ENCODE data around the gene GPATCH2.

The GPATCH2 gene

GRCh38 chr1:217552339-217552951, 78.4 kb downstream of the GPATCH2 start:
- Histone ChIP-seq H3K4me3 (ENCODE audit: low read depth, low read length) (no peak overlapping the region), H3K36me3 (no peaks in the 10 kb centered on the region), H3K27ac (no peak overlapping the region), H3K9me3 (ENCODE audit: severe bottlenecking) (no peaks in the 10 kb centered on the region), H3K27me3 (ENCODE audit: insufficient read depth, low read depth, severe bottlenecking) (no peaks in the 10 kb centered on the region)
- TF ChIP-seq CTCF (IDR thresholded peaks at IDR 0.05; ENCODE audit: low read depth, low read length), result no peak
- no peak for DNase-seq

GRCh38 chr1:217542837-217543236, 88.1 kb downstream of the GPATCH2 start:
- TF ChIP-seq CTCF (IDR thresholded peaks at IDR 0.05; ENCODE audit: low read depth, low read length), result no peak
- Histone ChIP-seq H3K4me3 (ENCODE audit: low read depth, low read length) (no peak overlapping the region), H3K27ac (peak overlapping the region; percentile 9), H3K9me3 (ENCODE audit: severe bottlenecking) (no peaks in the 10 kb centered on the region), H3K36me3 (no peaks in the 10 kb centered on the region), H3K27me3 (ENCODE audit: insufficient read depth, low read depth, severe bottlenecking) (no peaks in the 10 kb centered on the region)
- peak; percentile 66 for DNase-seq

- Histone ChIP-seq H3K36me3 (no peaks in the 10 kb centered on the region), H3K4me3 (ENCODE audit: low read depth, low read length) (no peak overlapping the region), H3K27me3 (ENCODE audit: insufficient read depth, low read depth, severe bottlenecking) (no peaks in the 10 kb centered on the region), H3K9me3 (ENCODE audit: severe bottlenecking) (no peaks in the 10 kb centered on the region), H3K27ac (peak overlapping the region; percentile 9)
- TF ChIP-seq CTCF (IDR thresholded peaks at IDR 0.05; ENCODE audit: low read depth, low read length), result no peak
- peak; percentile 58 for DNase-seq
These were observed 88.6 kb downstream of the GPATCH2 start for GRCh38 chr1:217542136-217542777.

- no peak overlapping the region for H3K4me3 ChIP-seq (ENCODE audit: low read depth, low read length)
- no peak for DNase-seq
- H3K27ac ChIP-seq, result no peak overlapping the region
- H3K9me3 ChIP-seq (ENCODE audit: severe bottlenecking), result no peaks in the 10 kb centered on the region
- no peaks in the 10 kb centered on the region for H3K36me3 ChIP-seq
- H3K27me3 ChIP-seq (ENCODE audit: insufficient read depth, low read depth, severe bottlenecking), result no peaks in the 10 kb centered on the region
- TF ChIP-seq CTCF (IDR thresholded peaks at IDR 0.05; ENCODE audit: low read depth, low read length), result no peak
These were observed 90.6 kb downstream of the GPATCH2 start for GRCh38 chr1:217540321-217540720.

GRCh38 chr1:217539510-217539909, 91.4 kb downstream of the GPATCH2 start:
- no peak for DNase-seq
- H3K9me3 ChIP-seq (ENCODE audit: severe bottlenecking), result no peaks in the 10 kb centered on the region
- no peaks in the 10 kb centered on the region for H3K27me3 ChIP-seq (ENCODE audit: insufficient read depth, low read depth, severe bottlenecking)
- no peak for TF ChIP-seq CTCF (IDR thresholded peaks at IDR 0.05; ENCODE audit: low read depth, low read length)
- H3K36me3 ChIP-seq, result no peaks in the 10 kb centered on the region
- H3K4me3 ChIP-seq (ENCODE audit: low read depth, low read length), result no peak overlapping the region
- H3K27ac ChIP-seq, result no peak overlapping the region

Measured in WERI-Rb-1 (cell line).